Activated T-cell treated with anti-CD3 and anti-CD28 coated beads for 24 hours (primary cell): ENCODE data around the gene SCAF1.

Source experiments
- DNase-seq: peaks from one replicate; pipeline ENCODE4 v3.0.0-alpha.2; 2020; ENCODE audit warnings: low read depth

SCAF1 gene

GRCh38 chr19:49643466-49643865 is 1.5 kb downstream of the SCAF1 start:
- no peak for DNase-seq

DNA sequence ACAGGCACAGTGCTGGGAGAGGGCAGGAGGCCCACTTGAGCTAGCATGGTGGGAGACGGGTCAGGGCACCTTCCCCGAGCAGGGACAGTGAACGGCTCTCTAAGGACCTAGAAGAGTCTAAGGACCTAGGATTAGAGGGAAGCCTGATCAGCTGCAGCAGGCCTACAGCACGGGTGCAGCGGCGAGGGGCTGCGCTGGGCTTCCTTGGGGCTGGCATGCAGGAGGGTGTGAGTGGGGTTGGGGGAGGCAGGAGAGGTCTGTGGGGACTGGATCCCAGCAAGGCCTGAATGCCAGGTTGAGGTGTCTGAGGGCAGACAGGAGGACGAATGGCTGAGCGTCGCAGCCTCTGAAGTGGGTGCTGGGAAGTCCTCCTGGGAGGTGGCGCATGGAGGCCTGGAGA is 3.6 kb downstream of the SCAF1 start:
- DNase-seq = no peak

DNA sequence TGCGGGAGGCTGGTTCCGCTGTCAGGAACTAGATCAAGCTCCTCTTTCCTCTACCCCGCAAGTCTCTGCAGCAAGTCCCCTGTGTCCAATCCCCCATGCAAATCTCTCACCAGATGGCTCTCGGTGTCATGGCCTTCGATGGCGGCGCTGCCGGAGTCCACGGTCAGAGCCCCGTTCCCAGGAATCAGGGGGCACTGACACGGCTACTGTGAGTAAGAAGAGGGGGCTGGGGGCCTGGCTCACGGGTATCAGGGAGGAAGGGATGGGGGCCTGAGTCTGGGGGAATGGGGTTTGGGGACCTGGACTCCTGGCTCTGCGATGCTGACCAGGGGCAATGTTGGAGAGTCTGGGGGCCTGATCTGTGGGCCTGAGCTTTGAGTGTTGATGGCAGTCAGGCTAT is 4.0 kb downstream of the SCAF1 start:
- no peak for DNase-seq

DNA sequence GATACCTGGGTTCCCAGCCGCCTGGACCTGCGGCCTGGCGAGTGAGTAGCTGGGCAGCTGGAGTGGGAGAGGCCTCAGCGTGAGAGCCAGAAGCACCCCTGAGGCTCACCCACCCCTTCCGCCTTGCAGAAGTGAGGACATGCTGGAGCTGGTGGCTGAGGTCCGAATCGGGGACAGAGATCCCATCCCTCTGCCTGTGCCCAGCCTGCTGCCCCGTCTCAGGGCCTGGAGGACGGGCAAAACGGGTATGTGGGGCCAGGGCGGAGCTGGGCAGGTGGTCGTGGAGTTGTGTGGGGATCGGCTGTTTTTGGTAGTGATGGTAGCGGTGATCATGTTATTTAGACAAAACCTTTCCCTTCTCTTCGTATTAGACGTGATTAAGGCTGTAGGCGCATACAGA is 4.6 kb downstream of the SCAF1 start:
- no peak for DNase-seq

GRCh38 chr19:49651029-49651819 is 9.2 kb downstream of the SCAF1 start:
- DNase-seq = no peak

DNA sequence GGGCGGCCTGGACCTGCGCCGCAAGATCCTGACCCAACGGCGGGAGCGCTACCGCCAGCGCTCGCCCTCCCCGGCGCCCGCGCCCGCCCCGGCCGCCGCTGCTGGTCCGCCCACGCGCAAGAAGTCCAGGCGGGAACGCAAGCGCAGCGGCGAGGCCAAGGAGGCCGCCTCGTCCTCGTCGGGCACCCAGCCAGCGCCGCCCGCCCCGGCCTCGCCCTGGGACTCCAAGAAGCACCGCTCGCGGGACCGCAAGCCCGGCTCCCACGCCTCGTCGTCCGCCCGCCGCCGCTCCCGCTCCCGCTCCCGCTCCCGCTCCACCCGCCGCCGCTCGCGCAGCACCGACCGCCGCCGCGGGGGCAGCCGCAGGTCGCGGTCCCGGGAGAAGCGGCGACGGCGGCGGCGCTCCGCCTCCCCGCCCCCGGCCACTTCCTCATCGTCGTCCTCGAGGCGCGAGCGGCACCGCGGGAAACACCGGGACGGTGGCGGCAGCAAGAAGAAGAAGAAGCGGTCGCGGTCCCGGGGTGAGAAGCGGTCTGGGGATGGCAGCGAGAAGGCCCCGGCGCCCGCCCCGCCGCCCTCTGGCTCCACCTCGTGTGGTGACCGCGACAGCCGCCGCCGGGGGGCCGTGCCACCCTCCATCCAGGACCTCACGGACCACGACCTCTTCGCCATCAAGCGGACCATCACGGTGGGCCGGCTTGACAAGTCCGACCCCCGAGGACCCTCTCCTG is 10.0 kb downstream of the SCAF1 start:
- no peak for DNase-seq

DNA sequence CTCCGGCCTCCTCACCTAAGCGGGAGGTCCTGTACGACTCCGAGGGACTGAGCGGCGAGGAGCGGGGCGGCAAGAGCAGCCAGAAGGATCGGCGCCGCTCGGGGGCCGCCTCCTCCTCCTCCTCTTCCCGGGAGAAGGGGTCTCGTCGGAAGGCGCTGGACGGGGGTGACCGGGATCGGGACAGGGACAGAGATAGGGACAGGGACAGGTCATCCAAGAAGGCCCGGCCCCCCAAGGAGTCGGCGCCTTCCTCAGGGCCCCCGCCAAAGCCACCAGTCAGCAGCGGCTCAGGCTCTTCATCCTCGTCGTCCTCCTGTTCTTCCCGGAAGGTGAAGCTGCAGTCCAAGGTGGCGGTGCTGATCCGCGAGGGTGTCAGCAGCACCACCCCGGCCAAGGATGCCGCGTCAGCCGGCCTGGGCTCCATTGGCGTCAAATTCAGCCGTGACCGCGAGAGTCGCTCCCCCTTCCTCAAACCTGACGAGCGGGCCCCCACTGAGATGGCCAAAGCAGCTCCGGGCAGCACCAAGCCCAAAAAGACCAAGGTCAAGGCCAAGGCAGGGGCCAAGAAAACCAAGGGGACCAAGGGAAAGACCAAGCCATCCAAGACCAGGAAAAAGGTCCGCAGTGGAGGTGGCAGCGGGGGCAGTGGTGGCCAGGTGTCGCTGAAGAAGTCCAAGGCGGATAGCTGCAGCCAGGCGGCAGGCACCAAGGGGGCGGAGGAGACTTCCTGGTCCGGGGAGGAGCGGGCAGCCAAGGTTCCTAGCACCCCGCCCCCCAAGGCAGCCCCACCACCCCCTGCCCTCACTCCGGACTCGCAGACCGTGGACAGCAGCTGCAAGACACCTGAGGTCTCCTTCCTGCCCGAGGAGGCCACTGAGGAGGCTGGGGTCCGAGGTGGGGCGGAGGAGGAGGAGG is 10.8 kb downstream of the SCAF1 start:
- no peak for DNase-seq

DNA sequence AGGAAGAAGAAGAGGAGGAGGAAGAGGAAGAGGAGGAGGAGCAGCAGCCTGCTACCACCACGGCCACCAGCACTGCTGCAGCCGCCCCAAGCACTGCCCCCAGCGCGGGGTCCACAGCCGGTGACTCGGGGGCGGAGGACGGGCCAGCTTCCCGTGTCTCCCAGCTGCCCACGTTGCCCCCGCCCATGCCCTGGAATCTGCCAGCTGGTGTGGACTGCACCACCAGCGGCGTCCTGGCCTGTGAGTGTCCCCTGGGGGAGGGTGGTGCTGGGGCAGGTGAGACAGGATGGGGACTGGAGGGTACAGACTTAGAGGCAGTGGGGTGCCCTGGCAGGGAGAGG is 11.4 kb downstream of the SCAF1 start:
- no peak for DNase-seq

- no peak for DNase-seq
These were observed 12.6 kb downstream of the SCAF1 start for GRCh38 chr19:49654581-49654980.

- DNase-seq = no peak
These were observed 13.8 kb downstream of the SCAF1 start for GRCh38 chr19:49655570-49656455.

DNA sequence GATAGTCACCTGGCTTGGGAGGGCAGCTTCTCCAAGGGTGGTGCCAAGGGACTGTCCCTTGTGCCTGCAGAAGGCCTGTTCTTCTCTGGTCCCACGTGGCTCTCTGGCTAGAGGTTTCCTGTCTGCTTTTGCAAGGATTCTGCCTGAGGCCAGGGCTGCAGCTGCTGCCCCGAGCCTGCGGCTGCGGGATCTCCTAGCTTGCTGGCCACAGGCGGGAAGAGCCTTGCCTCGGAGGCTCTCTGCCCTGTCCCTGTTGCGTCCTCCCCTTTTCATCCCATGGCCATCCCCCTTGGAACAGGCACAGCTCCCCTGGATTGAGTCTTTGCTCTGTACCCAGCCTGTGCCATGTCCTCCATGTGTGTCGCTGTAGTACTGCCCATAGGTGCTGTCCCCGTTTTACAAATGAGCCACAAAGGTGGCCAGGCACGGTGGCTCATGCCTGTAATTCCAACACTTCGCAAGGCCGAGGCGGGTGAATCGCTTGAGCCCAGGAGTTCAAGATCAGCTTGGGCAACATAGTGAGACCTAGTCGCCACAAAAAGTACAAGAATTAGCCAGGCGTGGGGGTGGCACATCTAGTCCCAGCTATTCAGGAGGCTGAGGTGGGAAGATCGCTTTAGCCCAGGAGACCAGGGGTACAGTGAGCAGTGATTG is 14.6 kb downstream of the SCAF1 start:
- DNase-seq = no peak

GRCh38 chr19:49657493-49658138 is 15.6 kb downstream of the SCAF1 start:
- DNase-seq = no peak

DNA sequence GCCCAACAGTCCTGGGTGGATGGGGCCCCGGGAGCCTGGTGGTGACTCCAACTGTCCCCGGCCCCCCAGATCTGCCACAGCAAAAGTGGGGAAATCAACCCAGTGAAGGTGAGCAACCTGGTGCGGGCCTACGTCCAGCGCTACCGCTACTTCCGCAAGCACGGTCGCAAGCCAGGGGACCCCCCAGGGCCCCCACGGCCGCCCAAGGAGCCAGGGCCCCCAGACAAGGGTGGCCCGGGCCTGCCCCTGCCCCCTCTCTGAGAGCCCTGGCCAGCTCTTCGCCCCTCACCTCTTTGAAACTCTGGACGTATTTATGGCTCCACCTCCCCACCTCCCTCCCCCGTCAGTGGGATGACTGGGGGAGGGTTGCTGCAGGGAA is 16.1 kb downstream of the SCAF1 start:
- no peak for DNase-seq

GRCh38 chr19:49658566-49659442 is 16.8 kb downstream of the SCAF1 start:
- DNase-seq = no peak

DNA sequence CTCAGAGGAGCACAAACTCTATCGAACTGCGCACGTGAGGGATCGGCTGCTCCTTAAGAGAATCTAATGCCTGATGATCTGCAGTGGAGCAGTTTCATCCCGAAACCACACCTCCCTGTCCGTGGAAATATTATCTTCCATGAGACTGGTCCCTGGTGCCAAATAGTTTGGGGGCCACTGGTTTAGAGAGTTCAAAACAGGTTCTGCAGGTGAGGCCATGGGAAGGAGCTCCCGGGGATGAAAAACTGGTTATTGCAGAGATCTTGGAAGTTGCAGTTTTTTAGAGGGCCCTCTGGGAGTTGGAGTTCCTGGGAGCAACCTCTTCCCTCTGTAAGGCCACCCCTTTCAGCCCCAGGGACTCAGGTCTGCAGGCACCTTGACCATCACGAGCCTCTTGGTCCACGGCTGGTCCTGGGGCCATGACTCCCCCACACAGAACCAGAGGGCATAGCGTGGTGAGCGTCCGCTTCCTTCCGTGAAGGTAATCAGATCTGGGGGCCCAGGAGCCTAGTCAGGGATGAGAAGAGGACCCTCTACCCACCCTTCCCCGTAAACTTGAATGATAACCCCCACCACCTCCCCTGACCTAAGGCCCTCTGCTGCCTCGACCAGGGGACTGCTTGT is 18.4 kb downstream of the SCAF1 start:
- DNase-seq = no peak

- DNase-seq = no peak
These were observed 20.0 kb downstream of the SCAF1 start for GRCh38 chr19:49662011-49662410.

DNA sequence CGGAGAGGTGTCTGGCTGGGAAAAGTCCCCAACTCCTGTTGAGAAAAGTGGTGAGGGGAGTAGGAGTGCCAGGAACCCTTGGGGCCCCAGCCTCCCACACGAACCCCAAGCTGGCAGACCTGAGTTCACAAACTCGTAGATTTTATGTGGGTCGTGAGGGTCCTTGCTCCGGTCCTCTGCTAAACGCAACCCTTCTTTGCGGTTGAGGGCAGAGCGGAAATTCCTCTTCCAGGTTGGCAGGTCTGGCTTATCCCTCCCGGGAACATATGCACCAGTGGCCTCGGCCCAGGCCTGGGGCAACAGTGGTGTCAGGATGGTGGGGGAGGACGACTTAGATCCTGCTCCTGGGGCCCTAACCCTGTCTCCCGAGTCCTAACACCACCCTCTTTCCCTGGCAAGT is 21.2 kb downstream of the SCAF1 start:
- no peak for DNase-seq

DNA sequence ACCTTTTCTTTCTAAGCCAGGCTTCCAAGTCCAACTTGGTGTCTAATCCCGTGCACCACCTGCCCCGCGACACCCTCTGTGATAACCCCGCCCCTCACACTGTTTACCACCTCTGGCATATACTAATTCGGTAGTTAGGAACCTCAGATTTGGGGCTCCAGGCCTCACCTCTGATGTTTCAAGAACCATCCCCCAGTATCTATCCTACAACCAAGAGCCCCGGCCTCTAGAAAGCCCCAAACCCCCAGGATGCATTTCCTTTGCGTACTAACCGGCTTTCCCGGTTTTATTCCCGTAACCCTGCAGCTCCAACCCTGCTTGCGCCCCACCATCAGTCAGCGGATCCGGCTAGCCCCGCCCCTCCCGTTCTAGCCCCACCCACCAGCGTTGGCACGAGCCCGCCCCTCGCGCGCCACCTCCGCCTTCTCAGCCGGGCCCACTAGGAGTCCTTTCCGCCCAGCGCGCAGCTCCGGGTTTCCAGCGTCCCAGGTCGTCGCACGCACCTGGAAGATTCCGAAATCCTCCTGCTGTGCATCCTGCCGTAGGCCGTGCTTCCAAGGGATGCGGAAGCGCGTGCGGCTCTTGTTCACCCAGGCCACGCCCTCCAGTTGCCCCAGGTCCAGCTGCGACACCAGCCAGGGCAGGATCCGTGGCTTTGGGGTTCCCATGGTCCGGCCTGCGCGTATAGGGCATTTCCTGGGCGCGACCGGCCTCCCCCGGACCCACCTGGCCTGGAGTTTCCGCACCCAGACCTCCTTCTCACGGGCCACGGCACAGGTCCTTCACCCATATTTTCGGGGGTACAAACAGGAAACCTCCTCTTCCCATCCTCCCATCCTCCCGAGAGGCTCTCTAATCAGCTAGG is 22.4 kb downstream of the SCAF1 start:
- DNase-seq = peak; percentile 87
